OCI-LY3 (cell line): Measurements from ENCODE around the gene STARD3NL.
"Not testable (repeated sequence)": the region's sequence is repeated elsewhere in the genome, so short reads cannot be mapped to it uniquely, and the experiment has no call there.

ENCODE experiments used
- H2AFZ ChIP-seq: fragments of 200-600, 300-600 bp; shearing (Covaris generic); 2 replicates; pipeline ENCODE4 v1.6.0; 2014; ENCODE audit warnings: antibody characterized with exemption, low read depth, low read length
- H3K27ac ChIP-seq: fragments of 200-600, 300-600 bp; sonication (generic); 2 replicates; pipeline ENCODE4 v1.5.1; 2014; ENCODE audit warnings: mild to moderate bottlenecking, low read length, moderate library complexity, mixed read lengths
- H3K27me3 ChIP-seq: fragments of 200-600, 300-600 bp; sonication (generic); 2 replicates; pipeline ENCODE4 v1.6.1; 2014; ENCODE audit warnings: low read depth, low read length, mixed read lengths
- H3K36me3 ChIP-seq: fragments of 200-600, 300-600 bp; sonication (generic); replicated peaks from 2 replicates; pipeline ENCODE3; 2014; ENCODE audit warnings: low read depth, low read length, mixed read lengths
- H3K4me1 ChIP-seq: fragments of 300-600, 200-600 bp; sonication (generic); 2 replicates; pipeline ENCODE4 v1.6.1; 2014; ENCODE audit warnings: low read length, mixed read lengths
- H3K4me2 ChIP-seq: fragments of 200-600, 300-600 bp; sonication (generic); 2 replicates; pipeline ENCODE4 v1.6.1; 2014; ENCODE audit warnings: low read length, mixed read lengths
- H3K4me3 ChIP-seq: fragments of 300-600, 200-600 bp; sonication (generic); 2 replicates; pipeline ENCODE4 v1.5.1; 2014; ENCODE audit warnings: antibody characterized with exemption, mild to moderate bottlenecking, low read length, moderate library complexity
- H3K79me2 ChIP-seq: fragments of 300-600, 200-600 bp; shearing (Covaris generic); 2 replicates; pipeline ENCODE4 v1.6.1; 2014; ENCODE audit warnings: mild to moderate bottlenecking, low read length, mixed read lengths
- H3K9ac ChIP-seq: fragments of 300-600, 200-600 bp; shearing (Covaris generic); 2 replicates; pipeline ENCODE4 v1.6.0; 2014; ENCODE audit warnings: mild to moderate bottlenecking, low read length, moderate library complexity
- H3K9me3 ChIP-seq: fragments of 200-600, 300-600 bp; shearing (Covaris generic); 2 replicates; pipeline ENCODE4 v1.6.1; 2014; ENCODE audit warnings: low read length, mixed read lengths; ENCODE audit not compliant: insufficient read depth
- H4K20me1 ChIP-seq: fragments of 200-600, 300-600 bp; sonication (generic); 2 replicates; pipeline ENCODE4 v1.6.1; 2016; ENCODE audit warnings: low read length, mixed read lengths; ENCODE audit not compliant: insufficient read depth
- EZH2phosphoT487 ChIP-seq: fragments of 200-600 bp; shearing (Covaris generic); IDR thresholded peaks from 2 replicates; pipeline ENCODE4 v1.6.1; 2018; ENCODE audit warnings: antibody characterized with exemption, mixed run types, low read depth
- TF ChIP-seq, protein P1 (sequence below): fragments of 200-600, 300-600 bp; sonication (generic); IDR thresholded peaks from 2 replicates; pipeline ENCODE4 v1.5.1; 2014; ENCODE audit warnings: antibody characterized with exemption, low read length, low read depth

The STARD3NL gene

DNA sequence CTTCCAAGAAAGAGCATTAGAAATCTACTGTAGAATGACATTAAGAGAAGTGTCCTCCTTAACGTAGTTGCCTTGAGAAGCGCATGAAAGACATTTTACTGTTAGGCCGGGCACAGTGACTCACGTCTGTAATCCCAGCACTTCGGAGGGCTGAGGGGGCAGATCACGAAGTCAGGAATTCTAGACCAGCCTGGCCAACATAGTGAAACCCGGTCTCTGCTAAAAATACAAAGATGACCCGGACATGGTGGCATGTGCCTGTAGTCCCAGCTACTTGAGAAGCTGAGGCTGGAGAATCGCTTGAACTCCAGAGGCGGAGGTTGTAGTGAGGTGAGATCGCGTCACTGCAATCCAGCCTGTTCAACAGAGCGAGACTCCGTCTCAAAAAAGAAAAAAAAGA lies 66.5 kb downstream of the STARD3NL start:
- no peaks in the 10 kb centered on the region for H3K36me3 ChIP-seq
- H3K4me1 ChIP-seq: no peaks in the 10 kb centered on the region
- no peaks in the 10 kb centered on the region for H4K20me1 ChIP-seq
- no peaks in the 10 kb centered on the region for H3K79me2 ChIP-seq
- H3K4me2 ChIP-seq: no peak overlapping the region
- H3K27me3 ChIP-seq: peaks cover 4% of the 10 kb centered on the region; the same call in 1 of the 2 replicates
- no peak overlapping the region for H3K27ac ChIP-seq
- no peak overlapping the region for H3K4me3 ChIP-seq
- TF ChIP-seq, protein P1, sequence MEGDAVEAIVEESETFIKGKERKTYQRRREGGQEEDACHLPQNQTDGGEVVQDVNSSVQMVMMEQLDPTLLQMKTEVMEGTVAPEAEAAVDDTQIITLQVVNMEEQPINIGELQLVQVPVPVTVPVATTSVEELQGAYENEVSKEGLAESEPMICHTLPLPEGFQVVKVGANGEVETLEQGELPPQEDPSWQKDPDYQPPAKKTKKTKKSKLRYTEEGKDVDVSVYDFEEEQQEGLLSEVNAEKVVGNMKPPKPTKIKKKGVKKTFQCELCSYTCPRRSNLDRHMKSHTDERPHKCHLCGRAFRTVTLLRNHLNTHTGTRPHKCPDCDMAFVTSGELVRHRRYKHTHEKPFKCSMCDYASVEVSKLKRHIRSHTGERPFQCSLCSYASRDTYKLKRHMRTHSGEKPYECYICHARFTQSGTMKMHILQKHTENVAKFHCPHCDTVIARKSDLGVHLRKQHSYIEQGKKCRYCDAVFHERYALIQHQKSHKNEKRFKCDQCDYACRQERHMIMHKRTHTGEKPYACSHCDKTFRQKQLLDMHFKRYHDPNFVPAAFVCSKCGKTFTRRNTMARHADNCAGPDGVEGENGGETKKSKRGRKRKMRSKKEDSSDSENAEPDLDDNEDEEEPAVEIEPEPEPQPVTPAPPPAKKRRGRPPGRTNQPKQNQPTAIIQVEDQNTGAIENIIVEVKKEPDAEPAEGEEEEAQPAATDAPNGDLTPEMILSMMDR: no peak
- no peak for TF ChIP-seq EZH2phosphoT487
- H3K9me3 ChIP-seq: no peaks in the 10 kb centered on the region
- no peak overlapping the region for H2AFZ ChIP-seq
- no peak overlapping the region for H3K9ac ChIP-seq

DNA sequence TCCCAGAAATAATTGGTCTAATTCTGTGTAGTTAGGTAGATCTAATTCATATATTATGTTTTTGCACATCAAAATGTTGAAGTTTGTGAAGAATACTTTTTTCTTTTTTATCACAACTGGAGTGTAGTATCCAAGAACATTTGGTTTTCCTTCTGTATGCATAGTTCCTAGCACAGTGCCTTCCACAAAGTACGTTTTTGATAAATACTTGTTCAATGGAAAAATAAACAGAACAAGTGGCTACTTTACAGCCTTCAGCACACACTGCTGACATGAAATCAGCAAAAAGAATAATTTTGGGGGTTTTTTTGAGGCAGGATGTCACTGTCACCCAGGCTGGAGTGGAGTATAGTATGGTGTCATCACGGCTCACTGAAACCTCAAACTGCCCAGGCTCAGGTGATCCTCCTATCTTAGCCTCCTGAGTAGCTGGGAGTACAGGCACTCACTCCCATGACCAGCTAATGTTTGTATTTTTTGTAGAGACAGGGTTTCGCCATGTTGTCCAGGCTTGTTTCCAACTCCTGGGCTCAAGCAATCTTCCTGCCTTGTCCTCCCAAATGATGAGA lies 67.4 kb downstream of the STARD3NL start:
- H2AFZ ChIP-seq: no peak overlapping the region
- H3K27me3 ChIP-seq: peaks cover 4% of the 10 kb centered on the region; the same call in 1 of the 2 replicates
- H3K4me1 ChIP-seq: no peaks in the 10 kb centered on the region
- H4K20me1 ChIP-seq: no peaks in the 10 kb centered on the region
- H3K9ac ChIP-seq: no peak overlapping the region
- H3K4me2 ChIP-seq: no peak overlapping the region
- H3K9me3 ChIP-seq: no peaks in the 10 kb centered on the region
- no peaks in the 10 kb centered on the region for H3K36me3 ChIP-seq
- no peaks in the 10 kb centered on the region for H3K79me2 ChIP-seq
- no peak overlapping the region for H3K4me3 ChIP-seq
- H3K27ac ChIP-seq: no peak overlapping the region
- no peak for TF ChIP-seq EZH2phosphoT487
- TF ChIP-seq, protein P1: no peak

DNA sequence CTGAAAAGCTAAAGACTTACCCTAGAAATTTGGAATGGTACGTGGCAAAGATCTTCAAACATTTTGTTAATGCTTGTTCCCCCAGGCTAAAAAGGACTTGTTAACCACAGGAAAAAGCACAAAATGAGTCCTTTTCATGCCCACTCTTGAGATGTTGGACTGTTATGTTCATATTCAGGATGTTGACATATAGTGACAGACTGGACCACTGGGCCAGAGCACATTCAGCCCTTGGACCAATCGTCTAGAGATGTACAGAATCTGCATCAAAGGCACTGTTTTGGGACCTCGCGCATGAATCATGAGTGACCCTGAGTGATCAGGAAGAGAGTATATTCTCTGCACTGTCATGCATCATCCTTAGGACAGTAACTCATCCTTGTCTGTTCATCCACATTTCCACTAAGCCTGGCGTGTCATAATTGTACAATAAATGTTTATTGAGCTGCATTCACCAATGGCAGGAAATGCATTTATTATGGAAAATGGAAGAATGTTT lies 70.1 kb downstream of the STARD3NL start:
- Histone ChIP-seq H3K4me3 (no peak overlapping the region), H3K9ac (no peak overlapping the region), H3K36me3 (no peaks in the 10 kb centered on the region), H3K27ac (no peak overlapping the region), H3K27me3 (peaks cover 4% of the 10 kb centered on the region; the same call in 1 of the 2 replicates), H2AFZ (no peak overlapping the region), H4K20me1 (no peaks in the 10 kb centered on the region), H3K4me2 (no peak overlapping the region), H3K79me2 (no peaks in the 10 kb centered on the region), H3K4me1 (no peaks in the 10 kb centered on the region), H3K9me3 (no peaks in the 10 kb centered on the region)
- TF ChIP-seq EZH2phosphoT487: no peak
- TF ChIP-seq, protein P1: no peak

DNA sequence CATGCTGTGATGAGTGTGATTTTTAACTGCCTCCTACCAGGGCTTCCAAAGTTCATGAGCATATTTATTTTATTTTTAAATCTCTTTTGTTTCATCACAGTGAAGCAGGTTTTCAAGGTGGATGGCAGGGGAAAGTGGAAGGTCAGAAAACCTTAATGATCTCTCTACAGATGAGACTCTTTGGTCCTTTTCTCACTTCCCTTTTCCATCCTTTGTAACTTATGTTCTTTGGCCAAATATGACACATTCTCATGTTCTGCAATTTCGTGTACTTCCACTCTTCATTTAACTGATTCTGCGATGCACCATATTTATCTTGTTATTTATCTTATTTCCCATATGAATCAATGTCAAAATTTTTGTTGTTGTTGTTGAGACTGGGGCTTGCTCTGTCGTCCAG lies 71.8 kb downstream of the STARD3NL start:
- not testable (repeated sequence) for H3K36me3 ChIP-seq, H4K20me1 ChIP-seq, H3K4me3 ChIP-seq, H3K4me1 ChIP-seq, H3K27me3 ChIP-seq, H3K4me2 ChIP-seq, H3K27ac ChIP-seq, H3K9ac ChIP-seq, H3K79me2 ChIP-seq, H2AFZ ChIP-seq, H3K9me3 ChIP-seq
